ENCODE measurements around the gene CRELD2.

DNA sequence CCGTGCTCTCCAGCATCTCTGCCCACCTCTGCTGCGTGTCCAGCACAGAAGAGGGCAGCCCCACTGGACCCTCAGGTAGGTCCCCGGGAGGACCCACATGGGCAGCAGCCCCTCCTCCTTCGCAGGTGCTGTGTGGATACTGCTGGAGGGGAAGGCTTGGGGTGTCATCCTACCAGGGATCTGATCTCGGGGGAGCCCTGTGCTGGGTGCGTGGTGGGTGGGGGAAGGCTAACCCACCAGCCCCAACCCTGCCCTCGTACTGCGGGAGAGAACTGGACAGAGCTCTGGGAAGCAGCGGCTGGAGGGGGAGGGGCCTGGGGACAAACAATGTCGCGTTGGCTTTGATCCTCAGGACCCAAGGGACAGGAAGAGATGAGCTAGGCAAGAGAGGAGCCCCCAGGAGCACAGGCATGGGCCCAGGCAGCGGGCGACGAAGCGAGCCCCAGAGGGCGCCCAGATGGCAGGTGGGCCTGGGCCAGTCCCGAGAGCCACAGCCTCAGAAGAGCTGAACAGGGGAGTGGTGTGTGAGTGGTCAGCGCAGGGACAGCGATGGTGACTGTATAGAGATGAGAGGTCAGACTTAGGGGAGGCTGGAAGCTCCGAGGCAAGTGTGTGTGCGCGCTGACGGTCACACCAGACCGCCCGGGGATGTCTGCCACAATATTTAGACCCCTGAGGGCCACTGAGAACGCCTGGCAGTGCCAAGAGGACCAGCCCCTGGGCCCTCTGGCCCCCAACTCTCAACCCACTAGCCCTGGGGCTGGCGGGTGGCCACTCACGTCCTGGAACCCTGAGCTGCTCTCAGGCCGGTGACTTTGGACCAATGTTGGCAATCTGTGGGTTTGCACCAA is 40.7 kb downstream of the CRELD2 start:
- TF ChIP-seq POLR2AphosphoS5 (IDR thresholded peaks at IDR 0.05; ENCODE audit: low read depth, low read length) (no peak), TAF1 (IDR thresholded peaks at IDR 0.05; ENCODE audit: borderline replicate concordance, insufficient read depth, low read length) (no peak), SIN3A (IDR thresholded peaks at IDR 0.05; ENCODE audit: borderline replicate concordance, insufficient read depth, low read length) (no peak)
- TF ChIP-seq, protein P1, sequence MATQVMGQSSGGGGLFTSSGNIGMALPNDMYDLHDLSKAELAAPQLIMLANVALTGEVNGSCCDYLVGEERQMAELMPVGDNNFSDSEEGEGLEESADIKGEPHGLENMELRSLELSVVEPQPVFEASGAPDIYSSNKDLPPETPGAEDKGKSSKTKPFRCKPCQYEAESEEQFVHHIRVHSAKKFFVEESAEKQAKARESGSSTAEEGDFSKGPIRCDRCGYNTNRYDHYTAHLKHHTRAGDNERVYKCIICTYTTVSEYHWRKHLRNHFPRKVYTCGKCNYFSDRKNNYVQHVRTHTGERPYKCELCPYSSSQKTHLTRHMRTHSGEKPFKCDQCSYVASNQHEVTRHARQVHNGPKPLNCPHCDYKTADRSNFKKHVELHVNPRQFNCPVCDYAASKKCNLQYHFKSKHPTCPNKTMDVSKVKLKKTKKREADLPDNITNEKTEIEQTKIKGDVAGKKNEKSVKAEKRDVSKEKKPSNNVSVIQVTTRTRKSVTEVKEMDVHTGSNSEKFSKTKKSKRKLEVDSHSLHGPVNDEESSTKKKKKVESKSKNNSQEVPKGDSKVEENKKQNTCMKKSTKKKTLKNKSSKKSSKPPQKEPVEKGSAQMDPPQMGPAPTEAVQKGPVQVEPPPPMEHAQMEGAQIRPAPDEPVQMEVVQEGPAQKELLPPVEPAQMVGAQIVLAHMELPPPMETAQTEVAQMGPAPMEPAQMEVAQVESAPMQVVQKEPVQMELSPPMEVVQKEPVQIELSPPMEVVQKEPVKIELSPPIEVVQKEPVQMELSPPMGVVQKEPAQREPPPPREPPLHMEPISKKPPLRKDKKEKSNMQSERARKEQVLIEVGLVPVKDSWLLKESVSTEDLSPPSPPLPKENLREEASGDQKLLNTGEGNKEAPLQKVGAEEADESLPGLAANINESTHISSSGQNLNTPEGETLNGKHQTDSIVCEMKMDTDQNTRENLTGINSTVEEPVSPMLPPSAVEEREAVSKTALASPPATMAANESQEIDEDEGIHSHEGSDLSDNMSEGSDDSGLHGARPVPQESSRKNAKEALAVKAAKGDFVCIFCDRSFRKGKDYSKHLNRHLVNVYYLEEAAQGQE (IDR thresholded peaks at IDR 0.05; ENCODE audit: insufficient read depth in 1 of 2, low read depth in 2 of 2, low read length in 2 of 2): no peak

Data from PFSK-1 (cell line).